Transverse colon (tissue), 4 donors: Measurements from ENCODE around the gene CYP26A1.

ENCODE experiments used
- EP300 ChIP-seq: sonication (generic); formaldehyde crosslinking; IDR thresholded peaks from one replicate; pipeline ENCODE4 v1.6.1; 2017; ENCODE audit warnings: antibody characterized with exemption, low read depth
- POLR2A ChIP-seq: fragments of 450-650 bp; IDR thresholded peaks from one replicate; pipeline ENCODE4 v1.6.1; 2016; ENCODE audit warnings: antibody characterized with exemption, mild to moderate bottlenecking, moderate library complexity
- POLR2AphosphoS5 ChIP-seq, 3 donors: sonication (generic); formaldehyde crosslinking; IDR thresholded peaks; one replicate each; pipeline ENCODE4 v1.6.1; 2016; ENCODE audit warnings: antibody characterized with exemption in 3 of 3
- TF ChIP-seq, protein P1 (sequence below), 5 experiments: fragments of 200-600 bp in 3 of 5; fragments of 450-650 bp in 2 of 5; sonication (generic) in 3 of 5; IDR thresholded peaks; 1 replicate in 2 of 5; 2 replicates in 3 of 5; pipeline ENCODE4 v1.5.1; 2016 to 2017; ENCODE audit warnings: antibody characterized with exemption in 5 of 5, inconsistent platforms in 3 of 5, mild to moderate bottlenecking in 2 of 5, moderate library complexity in 1 of 5

GRCh38 chr10:93071177-93071472 lies 2.6 kb upstream of the CYP26A1 start:
- TF ChIP-seq, protein P1, sequence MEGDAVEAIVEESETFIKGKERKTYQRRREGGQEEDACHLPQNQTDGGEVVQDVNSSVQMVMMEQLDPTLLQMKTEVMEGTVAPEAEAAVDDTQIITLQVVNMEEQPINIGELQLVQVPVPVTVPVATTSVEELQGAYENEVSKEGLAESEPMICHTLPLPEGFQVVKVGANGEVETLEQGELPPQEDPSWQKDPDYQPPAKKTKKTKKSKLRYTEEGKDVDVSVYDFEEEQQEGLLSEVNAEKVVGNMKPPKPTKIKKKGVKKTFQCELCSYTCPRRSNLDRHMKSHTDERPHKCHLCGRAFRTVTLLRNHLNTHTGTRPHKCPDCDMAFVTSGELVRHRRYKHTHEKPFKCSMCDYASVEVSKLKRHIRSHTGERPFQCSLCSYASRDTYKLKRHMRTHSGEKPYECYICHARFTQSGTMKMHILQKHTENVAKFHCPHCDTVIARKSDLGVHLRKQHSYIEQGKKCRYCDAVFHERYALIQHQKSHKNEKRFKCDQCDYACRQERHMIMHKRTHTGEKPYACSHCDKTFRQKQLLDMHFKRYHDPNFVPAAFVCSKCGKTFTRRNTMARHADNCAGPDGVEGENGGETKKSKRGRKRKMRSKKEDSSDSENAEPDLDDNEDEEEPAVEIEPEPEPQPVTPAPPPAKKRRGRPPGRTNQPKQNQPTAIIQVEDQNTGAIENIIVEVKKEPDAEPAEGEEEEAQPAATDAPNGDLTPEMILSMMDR (IDR thresholded peaks at IDR 0.05), result no peak
- TF ChIP-seq POLR2A (no peak), POLR2AphosphoS5 (IDR thresholded peaks at IDR 0.05) (no peak), EP300 (no peak)
